GM04503 (cell line): ENCODE results near the gene ACSF2.
"Not testable (repeated sequence)": the region's sequence is repeated elsewhere in the genome, so short reads cannot be mapped to it uniquely, and the experiment has no call there.

Experiments
- DNase-seq: peaks from one replicate; pipeline ENCODE4 v3.0.0-alpha.2; 2012; ENCODE audit warnings: low read depth

The ACSF2 gene

DNA sequence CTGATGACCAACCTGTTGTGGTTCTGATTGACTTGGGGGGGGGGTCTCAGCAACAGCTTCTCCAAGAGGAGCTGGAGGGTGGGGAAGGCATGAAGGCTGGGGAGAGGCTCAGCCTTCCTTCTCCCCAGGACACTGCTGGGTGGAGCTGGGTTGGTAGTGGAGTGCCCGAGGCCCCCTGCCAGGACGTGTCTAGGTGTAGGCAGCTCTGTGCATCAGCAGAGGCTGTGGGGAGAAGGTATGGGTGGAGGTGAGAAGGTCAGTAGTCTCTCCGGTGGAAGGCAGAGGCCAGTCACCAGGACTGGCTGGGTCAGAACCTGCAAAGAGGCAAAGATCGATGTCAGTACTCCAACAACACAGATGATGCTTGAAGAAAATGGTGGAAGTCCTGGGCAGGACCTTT lies 38.7 kb downstream of the ACSF2 start:
- no peak for DNase-seq

DNA sequence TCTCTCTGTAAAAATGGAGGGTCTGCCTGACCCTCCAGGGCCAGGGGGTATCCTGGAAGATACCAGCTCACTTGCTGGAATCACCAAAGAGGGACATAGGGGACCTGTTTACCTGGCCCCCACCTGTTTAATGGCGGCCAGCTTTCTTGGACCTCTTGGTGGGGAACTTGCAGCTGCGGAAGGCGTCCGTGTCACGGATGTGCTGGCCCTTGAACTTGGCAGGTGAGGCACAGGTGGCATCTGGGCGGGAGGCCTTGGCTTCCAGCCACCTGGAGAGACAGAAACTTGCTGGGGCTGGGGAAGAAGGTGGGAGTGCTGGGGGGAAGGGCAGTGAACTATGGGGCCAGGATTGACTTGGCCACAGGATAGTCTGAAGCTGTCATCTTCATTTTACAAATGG lies 39.2 kb downstream of the ACSF2 start:
- no peak for DNase-seq

GRCh38 chr17:50465635-50466034 lies 39.6 kb downstream of the ACSF2 start:
- no peak for DNase-seq

DNA sequence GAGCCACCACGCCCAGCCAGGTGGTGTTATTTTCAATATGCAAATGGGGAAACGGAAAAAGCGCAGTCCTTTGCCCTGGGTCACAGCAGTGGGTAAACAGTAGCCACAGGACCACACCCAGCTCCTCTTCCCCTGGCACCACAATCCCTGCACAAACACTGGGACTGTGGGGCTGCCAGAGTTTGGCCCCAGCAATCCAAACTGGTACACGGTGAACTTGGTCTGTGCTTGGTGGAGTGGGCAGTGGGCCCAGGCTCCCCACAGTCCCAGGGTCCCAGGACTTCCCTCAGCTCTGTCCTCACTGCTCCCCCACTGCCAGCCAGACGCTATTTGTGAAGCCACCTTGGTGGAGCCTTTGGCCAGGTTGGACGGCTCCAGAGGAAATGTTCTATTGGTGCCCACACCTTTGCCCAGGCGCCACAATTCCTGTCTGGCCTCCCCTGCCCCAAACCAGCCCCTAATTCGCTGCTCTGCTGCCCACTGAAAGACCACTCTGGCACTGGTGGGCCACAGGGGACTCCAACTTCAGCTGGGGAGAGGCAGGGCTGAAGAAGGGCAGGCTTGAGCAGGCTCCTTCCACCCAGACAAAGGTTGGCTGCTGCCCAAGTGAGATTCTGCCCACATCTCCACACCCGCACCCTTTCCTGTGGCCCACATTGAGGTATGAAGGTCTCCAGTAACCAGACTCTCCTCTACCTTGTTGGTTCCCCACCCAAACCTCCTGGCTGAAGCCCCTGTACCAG lies 40.5 kb downstream of the ACSF2 start:
- DNase-seq, result no peak

DNA sequence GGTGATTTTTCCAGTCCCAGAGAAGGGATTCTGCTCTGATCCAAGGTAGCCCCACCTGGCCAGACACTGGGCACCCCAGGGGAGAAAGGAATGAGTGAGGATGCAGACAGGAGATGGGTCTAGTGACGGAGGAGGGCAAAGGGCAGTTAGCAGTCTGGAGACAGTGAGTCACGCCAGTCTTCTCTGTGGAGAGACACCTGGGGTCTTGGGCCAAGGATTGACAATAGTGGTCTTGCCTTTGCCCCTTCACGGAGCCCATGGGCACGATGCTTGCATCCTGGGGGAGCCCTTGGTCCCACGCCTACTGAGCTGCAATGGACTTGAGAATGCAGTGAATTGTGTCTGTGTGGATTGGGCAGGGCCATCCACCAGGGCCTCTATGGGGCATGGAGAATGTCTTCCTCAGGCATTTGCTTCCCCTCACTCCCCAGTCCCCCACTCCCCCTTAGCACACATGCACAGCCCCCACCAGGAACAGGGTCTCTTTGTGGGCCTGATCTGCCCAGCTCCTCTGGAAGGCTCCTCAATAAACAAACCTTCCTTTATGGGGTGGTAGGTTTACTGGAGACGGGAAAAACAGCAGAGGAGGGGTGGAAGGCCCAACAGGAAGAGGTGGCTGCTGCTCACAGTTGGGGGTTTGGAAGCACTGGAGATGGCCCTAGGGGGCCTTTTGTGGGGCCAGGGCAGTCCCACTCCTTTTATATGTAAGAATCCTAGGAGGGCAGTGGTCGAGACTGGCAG lies 41.3 kb downstream of the ACSF2 start:
- DNase-seq, result no peak

DNA sequence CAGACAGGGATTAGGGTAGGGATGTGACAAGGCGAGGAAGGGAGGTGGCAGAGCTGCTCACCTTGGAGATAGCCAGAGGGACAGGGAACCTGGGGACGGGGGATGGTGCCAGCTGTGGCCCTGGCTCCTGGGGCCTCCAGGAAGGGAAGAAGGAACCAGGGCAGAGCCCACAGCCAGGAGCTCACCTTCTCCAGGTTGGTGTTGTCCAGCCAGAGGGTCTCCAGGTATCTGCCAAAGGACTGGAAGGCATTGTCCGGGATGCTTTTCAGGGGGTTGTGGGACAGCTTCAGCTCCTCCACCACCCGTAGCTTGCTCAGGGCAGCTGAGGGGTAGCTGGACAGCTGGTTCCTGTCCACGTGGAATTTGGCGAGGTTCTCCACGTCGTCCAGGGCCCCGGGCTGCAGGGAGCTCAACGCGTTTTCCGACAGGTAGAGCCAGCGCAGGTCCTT lies 41.9 kb downstream of the ACSF2 start:
- DNase-seq, result no peak

GRCh38 chr17:50468304-50469207 lies 42.5 kb downstream of the ACSF2 start, which contains the start of gene CHAD:
CHAD (minus strand) TSS chr17:50468880; CDS start chr17:50468813, 67 bp downstream.
- DNase-seq, result no peak

DNA sequence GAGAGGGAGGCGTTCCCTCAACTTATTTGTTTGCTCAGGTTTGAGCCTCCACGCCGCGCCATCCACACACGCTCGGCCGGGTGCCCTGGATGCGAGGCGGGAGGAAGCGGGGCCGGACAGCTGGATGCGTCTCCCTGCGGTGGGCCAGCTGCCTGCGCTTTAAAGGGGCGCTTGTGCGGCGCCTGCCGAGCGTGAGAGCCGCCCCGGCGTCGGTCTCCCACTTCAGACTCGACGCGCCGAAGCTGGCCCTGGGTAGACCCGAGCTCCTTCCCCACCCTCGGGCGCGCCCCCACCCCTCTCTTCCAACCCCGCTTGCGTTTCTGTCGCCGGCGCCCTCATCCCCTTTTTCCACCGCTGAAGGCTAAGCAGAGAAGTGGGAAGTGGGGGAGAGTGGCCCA lies 43.2 kb downstream of the ACSF2 start:
- no peak for DNase-seq

DNA sequence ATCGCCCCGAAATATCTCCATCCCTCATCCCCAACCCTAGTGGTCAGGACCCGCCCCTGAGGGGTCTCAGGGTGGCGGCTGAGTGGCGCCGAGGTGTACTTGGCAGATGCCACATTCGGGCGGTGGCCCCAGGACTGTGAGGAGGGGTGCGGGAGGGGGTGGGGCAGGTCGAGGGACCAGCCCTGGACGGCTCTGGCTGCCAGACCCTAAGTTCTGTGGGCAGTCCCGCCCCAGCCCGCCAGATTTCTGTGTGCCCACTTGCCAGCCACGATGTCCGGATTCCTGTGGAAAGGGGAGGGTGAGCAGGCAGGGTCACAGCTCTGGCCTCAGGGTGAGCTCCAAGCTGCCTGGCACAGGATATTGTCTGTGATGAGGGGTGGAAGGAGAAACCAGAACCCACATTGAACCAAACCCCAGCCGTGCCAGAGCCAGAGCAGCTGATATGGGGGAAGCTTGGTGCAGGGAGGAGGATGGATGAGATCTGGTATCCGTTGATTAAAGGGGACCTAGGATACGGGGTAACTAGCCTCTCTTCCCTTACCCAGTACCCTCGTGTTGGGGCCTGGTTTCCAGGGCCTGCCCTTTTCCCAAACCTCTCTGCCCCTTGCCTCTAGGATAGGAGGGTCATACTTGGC lies 43.8 kb downstream of the ACSF2 start:
- no peak for DNase-seq

GRCh38 chr17:50470426-50470825 lies 44.4 kb downstream of the ACSF2 start:
- no peak for DNase-seq

- no peak for DNase-seq
Observed at GRCh38 chr17:50471009-50471905, 45.2 kb downstream of the ACSF2 start.

GRCh38 chr17:50472286-50472685 lies 46.3 kb downstream of the ACSF2 start:
- no peak for DNase-seq

GRCh38 chr17:50472761-50473161 lies 46.7 kb downstream of the ACSF2 start:
- DNase-seq, result not testable (repeated sequence)

DNA sequence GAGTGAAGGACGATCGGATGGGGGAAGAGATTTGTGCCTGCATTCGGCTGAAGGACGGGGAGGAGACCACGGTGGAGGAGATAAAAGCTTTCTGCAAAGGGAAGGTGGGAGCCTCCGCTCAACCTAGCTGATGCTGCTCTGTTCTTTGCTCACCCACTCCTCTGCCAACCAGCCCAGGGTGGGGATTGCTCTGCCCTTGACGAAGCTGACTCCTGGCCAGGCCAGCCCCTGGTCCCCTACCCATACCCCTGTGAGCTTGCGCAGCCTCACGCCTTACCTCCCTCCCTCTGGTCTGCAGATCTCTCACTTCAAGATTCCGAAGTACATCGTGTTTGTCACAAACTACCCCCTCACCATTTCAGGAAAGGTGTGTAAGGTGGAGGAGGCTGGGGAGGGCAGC lies 47.9 kb downstream of the ACSF2 start:
- DNase-seq, result no peak

DNA sequence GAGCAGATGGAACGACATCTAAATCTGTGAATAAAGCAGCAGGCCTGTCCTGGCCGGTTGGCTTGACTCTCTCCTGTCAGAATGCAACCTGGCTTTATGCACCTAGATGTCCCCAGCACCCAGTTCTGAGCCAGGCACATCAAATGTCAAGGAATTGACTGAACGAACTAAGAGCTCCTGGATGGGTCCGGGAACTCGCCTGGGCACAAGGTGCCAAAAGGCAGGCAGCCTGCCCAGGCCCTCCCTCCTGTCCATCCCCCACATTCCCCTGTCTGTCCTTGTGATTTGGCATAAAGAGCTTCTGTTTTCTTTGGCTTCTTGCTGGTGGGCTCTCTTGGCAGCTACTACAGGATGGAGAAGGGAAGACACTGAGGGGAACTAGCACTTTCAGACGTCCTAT lies 48.5 kb downstream of the ACSF2 start:
- DNase-seq, result no peak

GRCh38 chr17:50475362-50475761 lies 49.3 kb downstream of the ACSF2 start:
- no peak for DNase-seq

- DNase-seq, result not testable (repeated sequence)
Observed at GRCh38 chr17:50475775-50476544, 49.9 kb downstream of the ACSF2 start.

DNA sequence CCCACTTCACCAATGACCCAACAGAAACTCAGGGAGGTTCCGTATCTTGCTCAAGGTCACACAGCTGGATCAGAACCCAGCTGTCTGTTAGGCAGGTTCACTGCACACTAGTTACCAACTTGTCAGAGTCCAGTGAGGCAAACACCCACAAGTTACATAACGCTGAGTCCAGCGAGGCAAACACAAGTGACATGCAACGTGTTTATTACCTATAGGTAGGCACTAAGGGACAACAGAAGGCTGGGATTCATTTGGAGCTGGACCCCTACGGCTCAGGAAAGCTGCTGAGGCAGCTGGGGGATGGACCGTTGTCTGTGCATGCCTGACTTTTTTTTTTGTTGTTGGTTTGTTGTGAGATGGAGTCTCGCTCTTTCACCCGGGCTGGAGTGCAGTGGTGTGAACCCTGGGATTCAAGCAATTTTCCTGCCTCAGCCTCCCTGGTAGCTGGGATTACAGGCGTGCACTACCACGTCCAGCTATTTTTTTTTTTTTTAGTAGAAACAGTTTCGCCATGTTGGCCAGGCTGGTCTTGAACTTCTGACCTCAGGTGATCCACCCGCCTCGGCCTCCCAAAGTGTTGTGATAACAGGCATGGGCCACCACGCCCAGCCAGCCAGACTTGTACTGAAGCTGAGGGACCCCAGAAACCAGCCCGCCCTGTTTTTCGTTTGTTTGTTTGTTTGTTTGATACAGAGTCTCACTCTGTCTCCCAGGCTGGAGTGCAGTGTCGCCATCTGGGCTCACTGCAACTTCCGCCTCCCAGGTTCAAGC lies 50.7 kb downstream of the ACSF2 start:
- DNase-seq, result no peak

DNA sequence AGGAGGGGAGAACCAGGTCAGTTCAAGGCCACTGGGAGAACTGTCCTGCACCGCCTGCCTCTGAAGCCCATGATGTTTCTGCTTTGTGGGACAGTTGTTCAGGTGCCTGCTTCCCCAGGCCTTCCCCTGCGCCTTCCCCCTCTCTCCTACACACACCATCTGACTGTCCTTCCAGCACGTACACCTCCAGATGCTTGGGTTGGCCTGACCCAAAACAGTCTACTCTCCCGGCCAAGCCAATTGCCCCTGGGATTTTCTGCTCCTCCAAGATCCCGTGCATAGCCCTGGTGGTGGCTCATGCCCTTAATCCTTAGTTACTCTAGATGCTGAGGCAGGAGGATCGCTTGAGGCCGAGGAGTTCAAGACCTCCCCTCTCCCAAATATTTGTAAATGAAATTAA lies 52.0 kb downstream of the ACSF2 start:
- no peak for DNase-seq
